SK-N-SH (cell line): ENCODE data around the gene KASH5. TPM values are rescaled to one million over a fixed set of nuclear protein-coding genes. Genes with fewer than 3 reads are reported as not detected.

Experiments
- CTCF ChIA-PET: fragments of 300-600, 350-600 bp; formaldehyde crosslinking; extraction: SDS; loops from one replicate; lab custom pipeline; 2021; lab: Yijun Ruan, JAX
- POLR2A ChIA-PET: fragments of 350-600 bp; sonication (Branson Sonifier 250); formaldehyde crosslinking; extraction: SDS; loops from one replicate; lab custom pipeline; 2020; ENCODE audit warnings: antibody characterized with exemption, inconsistent platforms; lab: Yijun Ruan, JAX
- DNase-seq: peaks from one replicate; pipeline ENCODE4 v3.0.0; 2012
- H2AFZ ChIP-seq: fragments of 200-600 bp; sonication (generic); 2 replicates; pipeline ENCODE4 v1.8.1; 2016; ENCODE audit warnings: antibody characterized with exemption, mild to moderate bottlenecking, low read depth
- H3F3A ChIP-seq: fragments of 200-600 bp; sonication (generic); replicated peaks from 2 replicates; pipeline ENCODE3; 2016; ENCODE audit warnings: antibody characterized with exemption, mild to moderate bottlenecking; ENCODE audit not compliant: insufficient read depth
- H3K27ac ChIP-seq, 2 experiments: fragments of 200-500 bp in 1 of 2; fragments of 200-600 bp in 1 of 2; sonication (Bioruptor generic) in 1 of 2; sonication (generic), shearing (Covaris generic) in 1 of 2; 2 replicates each; pipeline versions ENCODE4 v1.5.1 to v1.6.1; 2014 to 2016; ENCODE audit warnings: low read depth in 2 of 2, inconsistent platforms in 1 of 2, low read length in 1 of 2, mild to moderate bottlenecking in 1 of 2, mixed read lengths in 1 of 2
- H3K27me3 ChIP-seq: fragments of 200-600 bp; sonication (generic), shearing (Covaris generic); 2 replicates; pipeline ENCODE4 v1.6.1; 2016; ENCODE audit warnings: mixed run types; ENCODE audit not compliant: insufficient read depth
- H3K36me3 ChIP-seq, 2 experiments: fragments of 200-500 bp in 1 of 2; fragments of 200-600 bp in 1 of 2; sonication (Bioruptor generic) in 1 of 2; sonication (generic) in 1 of 2; replicated peaks in 1 of 2; 2 replicates each; pipeline versions ENCODE3 to v1.5.1; 2014 to 2016; ENCODE audit warnings: low read length in 1 of 2, mild to moderate bottlenecking in 1 of 2; ENCODE audit not compliant: insufficient read depth in 2 of 2, control insufficient read depth in 1 of 2
- H3K4me1 ChIP-seq, 2 experiments: fragments of 200-500 bp in 1 of 2; fragments of 200-600 bp in 1 of 2; sonication (Bioruptor generic) in 1 of 2; sonication (generic), shearing (Covaris generic) in 1 of 2; 2 replicates each; pipeline versions ENCODE4 v1.5.1 to v1.6.1; 2014 to 2016; ENCODE audit warnings: low read depth in 1 of 2, low read length in 1 of 2, mixed run types in 1 of 2; ENCODE audit not compliant: insufficient read depth in 2 of 2, control insufficient read depth in 1 of 2
- H3K4me2 ChIP-seq: fragments of 200-600 bp; sonication (generic), shearing (Covaris generic); 2 replicates; pipeline ENCODE4 v1.6.1; 2017; ENCODE audit warnings: mixed run types
- H3K4me3 ChIP-seq, 2 experiments: fragments of 200-500 bp in 1 of 2; fragments of 200-600 bp in 1 of 2; sonication (Bioruptor generic) in 1 of 2; sonication (generic), shearing (Covaris generic) in 1 of 2; 2 replicates each; pipeline versions ENCODE4 v1.5.1 to v1.8.1; 2014 to 2016; ENCODE audit warnings: low read depth in 2 of 2, inconsistent platforms in 1 of 2, low read length in 1 of 2, mild to moderate bottlenecking in 1 of 2, mixed read lengths in 1 of 2, moderate library complexity in 1 of 2
- H3K79me2 ChIP-seq: fragments of 200-600 bp; sonication (generic); 2 replicates; pipeline ENCODE4 v1.8.1; 2017; ENCODE audit warnings: mild to moderate bottlenecking; ENCODE audit not compliant: insufficient read depth
- H3K9ac ChIP-seq: fragments of 200-600 bp; sonication (generic); 2 replicates; pipeline ENCODE4 v1.6.1; 2017; ENCODE audit warnings: mixed run types
- H3K9me2 ChIP-seq: fragments of 200-600 bp; sonication (generic); 2 replicates; pipeline ENCODE4 v1.6.1; 2017; ENCODE audit warnings: mixed run types
- H3K9me3 ChIP-seq: fragments of 200-600 bp; sonication (generic); 2 replicates; pipeline ENCODE4 v1.6.1; 2017; ENCODE audit warnings: mixed run types, mild to moderate bottlenecking, moderate library complexity
- H4K20me1 ChIP-seq: fragments of 200-600 bp; sonication (generic); 2 replicates; pipeline ENCODE4 v1.6.1; 2017; ENCODE audit warnings: mild to moderate bottlenecking, mixed run types; ENCODE audit not compliant: insufficient read depth
- EP300 ChIP-seq, 2 experiments: IDR thresholded peaks; 2 replicates each; pipeline versions ENCODE4 v1.4.0 to v1.6.1; 2012; ENCODE audit warnings: borderline replicate concordance in 1 of 2, low read depth in 1 of 2, low read length in 1 of 2
- FOSL2 ChIP-seq: IDR thresholded peaks from 2 replicates; pipeline ENCODE4 v1.4.0; 2012; ENCODE audit warnings: low read depth, mild to moderate bottlenecking, moderate library complexity, borderline replicate concordance
- FOXJ3 ChIP-seq: sonication (generic); formaldehyde crosslinking; IDR thresholded peaks from 2 replicates; pipeline ENCODE4 v1.5.1; 2020; ENCODE audit warnings: mild to moderate bottlenecking, missing genetic modification reagents
- FOXM1 ChIP-seq: IDR thresholded peaks from 2 replicates; pipeline ENCODE4 v1.4.0; 2012; ENCODE audit warnings: low read depth, mild to moderate bottlenecking
- JUND ChIP-seq: IDR thresholded peaks from 2 replicates; pipeline ENCODE4 v1.4.0; 2012
- MXI1 ChIP-seq: IDR thresholded peaks from 2 replicates; pipeline ENCODE4 v1.6.1; 2012; ENCODE audit warnings: mild to moderate bottlenecking, low read depth, low read length, improper control_type of control experiment
- REST ChIP-seq: IDR thresholded peaks from 2 replicates; pipeline ENCODE4 v1.6.1; 2012; ENCODE audit warnings: mild to moderate bottlenecking, low read depth, low read length, moderate library complexity
- RFX5 ChIP-seq: IDR thresholded peaks from 2 replicates; pipeline ENCODE4 v1.6.1; 2012; ENCODE audit warnings: mild to moderate bottlenecking, improper control_type of control experiment, low read length
- TAF1 ChIP-seq: IDR thresholded peaks from 2 replicates; pipeline ENCODE4 v1.6.1; 2012; ENCODE audit warnings: low read depth, mild to moderate bottlenecking, low read length, moderate library complexity, borderline replicate concordance
- WGBS: methylation state at CpG from one replicate; pipeline ENCODE4 v1.1.6; 2017; ENCODE audit warnings: low lambda C conversion rate; 5-methylcytosine and 5-hydroxymethylcytosine counted together
- polyA plus RNA-seq, 3 experiments: library from polyadenylated mRNA; depleted of rRNA; stranded (reverse); fragments of >200 nt; gene quantifications; 2 replicates each; pipeline ENCODE4 v1.2.3, GENCODE V29; 2012
- TF ChIP-seq, protein P1 (sequence below): IDR thresholded peaks from 2 replicates; pipeline ENCODE4 v1.4.0; 2012; ENCODE audit warnings: low read depth, borderline replicate concordance
- TF ChIP-seq, protein P2 (sequence below): IDR thresholded peaks from 2 replicates; pipeline ENCODE4; 2012

Gene KASH5
- polyA plus RNA-seq, 1 of the 3 experiments (the other 2 are of a cell fraction), result 0.20 TPM

- TF ChIP-seq, protein P1, sequence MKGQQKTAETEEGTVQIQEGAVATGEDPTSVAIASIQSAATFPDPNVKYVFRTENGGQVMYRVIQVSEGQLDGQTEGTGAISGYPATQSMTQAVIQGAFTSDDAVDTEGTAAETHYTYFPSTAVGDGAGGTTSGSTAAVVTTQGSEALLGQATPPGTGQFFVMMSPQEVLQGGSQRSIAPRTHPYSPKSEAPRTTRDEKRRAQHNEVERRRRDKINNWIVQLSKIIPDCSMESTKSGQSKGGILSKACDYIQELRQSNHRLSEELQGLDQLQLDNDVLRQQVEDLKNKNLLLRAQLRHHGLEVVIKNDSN, result peak; percentile 90
- TF ChIP-seq TAF1 (no peak), JUND (no peak), FOXJ3 (CRISPR knock-in tag) (no peak)
- TF ChIP-seq, protein P2, sequence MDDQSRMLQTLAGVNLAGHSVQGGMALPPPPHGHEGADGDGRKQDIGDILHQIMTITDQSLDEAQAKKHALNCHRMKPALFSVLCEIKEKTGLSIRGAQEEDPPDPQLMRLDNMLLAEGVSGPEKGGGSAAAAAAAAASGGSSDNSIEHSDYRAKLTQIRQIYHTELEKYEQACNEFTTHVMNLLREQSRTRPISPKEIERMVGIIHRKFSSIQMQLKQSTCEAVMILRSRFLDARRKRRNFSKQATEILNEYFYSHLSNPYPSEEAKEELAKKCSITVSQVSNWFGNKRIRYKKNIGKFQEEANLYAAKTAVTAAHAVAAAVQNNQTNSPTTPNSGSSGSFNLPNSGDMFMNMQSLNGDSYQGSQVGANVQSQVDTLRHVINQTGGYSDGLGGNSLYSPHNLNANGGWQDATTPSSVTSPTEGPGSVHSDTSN, result no peak
These were observed 40.2 kb upstream of the KASH5 start (continued) for GRCh38 chr19:49347835-49348234.

DNA sequence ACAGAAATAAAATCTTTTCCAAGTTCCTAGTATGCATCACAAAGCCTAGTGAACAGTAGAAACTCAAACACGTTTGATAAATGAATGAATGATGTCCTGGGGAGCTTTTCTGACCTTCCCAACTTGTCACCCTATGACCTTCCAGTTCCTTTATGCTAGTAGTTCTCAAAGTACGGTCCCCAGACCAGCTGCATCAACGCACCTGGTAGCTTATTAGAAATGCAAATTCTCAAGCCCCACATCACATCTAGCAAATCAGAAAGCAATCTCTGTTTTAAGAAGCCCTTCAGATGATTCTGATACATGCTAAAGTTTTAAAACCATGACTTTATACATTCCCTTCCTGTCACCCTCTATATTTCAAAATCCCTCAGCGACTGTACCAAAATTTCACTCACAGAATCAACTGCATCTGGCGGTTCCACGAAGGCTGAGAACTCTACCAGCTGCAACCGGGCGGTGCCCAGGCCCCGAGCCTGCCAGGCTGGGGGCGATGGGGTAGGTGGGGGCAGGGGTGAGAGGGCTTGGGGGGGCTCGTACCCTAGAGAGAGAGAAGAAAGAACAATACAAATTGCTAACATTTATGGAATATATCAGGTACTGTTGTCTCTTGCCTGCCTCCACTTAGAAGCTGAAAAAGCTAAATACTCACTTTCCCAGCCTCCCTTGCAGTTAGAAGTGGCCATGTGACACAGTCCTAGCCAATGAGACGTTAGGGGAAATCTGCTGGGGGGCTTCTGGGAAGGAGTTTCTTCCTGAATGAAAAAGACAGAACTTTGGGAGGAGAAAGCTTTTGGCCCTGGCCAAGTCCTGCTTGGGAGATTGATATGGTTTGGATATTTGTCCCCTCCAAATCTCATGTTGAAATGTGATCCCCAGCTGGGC is 39.5 kb upstream of the KASH5 start:
- TF ChIP-seq EP300 (IDR thresholded peaks at IDR 0.05; ENCODE audit: borderline replicate concordance in 1 of 2, low read depth in 1 of 2, low read length in 1 of 2), result no peak
- no peak for TF ChIP-seq RFX5
- TF ChIP-seq, protein P1, result peak; percentile 80; the same call in 1 of the 2 replicates
- no peak for TF ChIP-seq REST
- no peak for TF ChIP-seq MXI1
- no peak for TF ChIP-seq FOSL2
- TF ChIP-seq FOXM1, result no peak
- Histone ChIP-seq H3K27ac (no peak overlapping the region), H2AFZ (no peak overlapping the region), H3K4me2 (no peak overlapping the region), H3K9me3 (no peaks in the 10 kb centered on the region), H3F3A (peaks cover 3% of the 10 kb centered on the region), H3K36me3 (peaks cover 21 to 69% of the 10 kb centered on the region in 2 experiments), H4K20me1 (no peaks in the 10 kb centered on the region), H3K9me2 (no peaks in the 10 kb centered on the region), H3K9ac (no peak overlapping the region), H3K27me3 (no peaks in the 10 kb centered on the region), H3K79me2 (no peaks in the 10 kb centered on the region), H3K4me1 (no peaks in the 10 kb centered on the region), H3K4me3 (no peak overlapping the region)
- no peak for DNase-seq
- 92% methylated on average over 12 of the region's 12 CpGs for WGBS
- ChIA-PET POLR2A (no interaction called here), CTCF (interaction anchor here (0.9 to 1.4 kb wide), 2 partner anchors 21 to 43 kb away, joined by 3 to 5 read pairs; no protein-coding TSS in a partner anchor)
